ENCODE data around the gene CENPH.
"Not testable (repeated sequence)": the region's sequence is repeated elsewhere in the genome, so short reads cannot be mapped to it uniquely, and the experiment has no call there.

Gene CENPH

GRCh38 chr5:69213513-69214215 is 24.3 kb downstream of the CENPH start:
- Histone ChIP-seq H3K9ac (ENCODE audit: insufficient read length) (no peak overlapping the region), H3K4me3 (no peak overlapping the region), H3K36me3 (ENCODE audit: insufficient read depth, low read length) (peaks cover 34% of the 10 kb centered on the region), H3K27ac (no peak overlapping the region), H3K9me3 (ENCODE audit: low read depth, low read length) (no peaks in the 10 kb centered on the region)
- TF ChIP-seq POLR2AphosphoS5 (IDR thresholded peaks at IDR 0.05; ENCODE audit: borderline replicate concordance, low read depth, low read length) (no peak), EZH2 (IDR thresholded peaks at IDR 0.05) (no peak), FOXP2 (optimal IDR thresholded peaks at IDR 0.05; ENCODE audit: control extremely low read depth, extremely low read length, insufficient read depth) (no peak)
- no peak for DNase-seq (ENCODE audit: low read depth, low spot score)

DNA sequence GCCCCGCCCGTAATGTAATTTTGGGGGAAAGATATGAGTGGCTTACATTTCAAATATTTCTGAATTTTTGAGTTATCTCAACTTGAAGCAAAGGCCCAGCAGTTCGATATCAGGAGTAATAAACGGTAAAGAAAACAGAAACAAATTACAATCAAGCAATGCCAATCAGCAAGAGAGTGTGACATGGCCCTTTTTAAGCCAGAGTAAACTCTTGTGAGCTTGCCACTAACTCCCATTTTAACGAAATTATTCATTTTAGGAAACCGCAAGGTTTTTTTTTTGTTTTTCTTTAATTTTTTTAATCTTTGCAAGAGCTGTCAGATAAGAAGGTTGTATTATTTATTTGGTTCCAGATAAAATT is 27.7 kb downstream of the CENPH start:
- Histone ChIP-seq H3K9ac (ENCODE audit: insufficient read length) (peak overlapping the region; percentile 63), H3K36me3 (ENCODE audit: insufficient read depth, low read length) (peaks cover 12% of the 10 kb centered on the region), H3K9me3 (ENCODE audit: low read depth, low read length) (no peaks in the 10 kb centered on the region), H3K27ac (peak overlapping the region; percentile 82), H3K4me3 (peak overlapping the region; percentile 98)
- no peak for TF ChIP-seq FOXP2 (optimal IDR thresholded peaks at IDR 0.05; ENCODE audit: control extremely low read depth, extremely low read length, insufficient read depth)
- no peak for TF ChIP-seq EZH2 (IDR thresholded peaks at IDR 0.05)
- no peak for TF ChIP-seq POLR2AphosphoS5 (IDR thresholded peaks at IDR 0.05; ENCODE audit: borderline replicate concordance, low read depth, low read length)
- DNase-seq (ENCODE audit: low read depth, low spot score): no peak

- H3K4me3 ChIP-seq: peak overlapping the region; percentile 98
- H3K9me3 ChIP-seq (ENCODE audit: low read depth, low read length): no peaks in the 10 kb centered on the region
- TF ChIP-seq POLR2AphosphoS5 (IDR thresholded peaks at IDR 0.05; ENCODE audit: borderline replicate concordance, low read depth, low read length): peak; percentile 82; the same call in 1 of the 2 replicates
- no peak for TF ChIP-seq FOXP2 (optimal IDR thresholded peaks at IDR 0.05; ENCODE audit: control extremely low read depth, extremely low read length, insufficient read depth)
- H3K9ac ChIP-seq (ENCODE audit: insufficient read length): peak overlapping the region; percentile 76
- DNase-seq (ENCODE audit: low read depth, low spot score): peak; percentile 12
- peak overlapping the region; percentile 82 for H3K27ac ChIP-seq
- peaks cover 12% of the 10 kb centered on the region; the same call in 1 of the 2 replicates for H3K36me3 ChIP-seq (ENCODE audit: insufficient read depth, low read length)
Measured at GRCh38 chr5:69217548-69218526, 28.5 kb downstream of the CENPH start.

GRCh38 chr5:69219939-69220338 is 30.6 kb downstream of the CENPH start:
- peaks cover 8% of the 10 kb centered on the region for H3K36me3 ChIP-seq (ENCODE audit: insufficient read depth, low read length)
- no peak for DNase-seq (ENCODE audit: low read depth, low spot score)
- no peak overlapping the region for H3K27ac ChIP-seq
- no peak overlapping the region for H3K4me3 ChIP-seq
- TF ChIP-seq POLR2AphosphoS5 (IDR thresholded peaks at IDR 0.05; ENCODE audit: borderline replicate concordance, low read depth, low read length): no peak
- no peaks in the 10 kb centered on the region for H3K9me3 ChIP-seq (ENCODE audit: low read depth, low read length)
- H3K9ac ChIP-seq (ENCODE audit: insufficient read length): no peak overlapping the region

GRCh38 chr5:69220371-69220770 is 31.0 kb downstream of the CENPH start:
- H3K27ac ChIP-seq; H3K9ac ChIP-seq (ENCODE audit: insufficient read length); H3K36me3 ChIP-seq (ENCODE audit: insufficient read depth, low read length); DNase-seq (ENCODE audit: low read depth, low spot score); H3K9me3 ChIP-seq (ENCODE audit: low read depth, low read length); H3K4me3 ChIP-seq: not testable (repeated sequence)

GRCh38 chr5:69220833-69221232 is 31.4 kb downstream of the CENPH start:
- H3K9ac ChIP-seq (ENCODE audit: insufficient read length); H3K27ac ChIP-seq; H3K36me3 ChIP-seq (ENCODE audit: insufficient read depth, low read length); H3K9me3 ChIP-seq (ENCODE audit: low read depth, low read length); DNase-seq (ENCODE audit: low read depth, low spot score); H3K4me3 ChIP-seq: not testable (repeated sequence)

GRCh38 chr5:69224520-69224919 is 35.1 kb downstream of the CENPH start:
- no peak overlapping the region for H3K27ac ChIP-seq
- H3K9ac ChIP-seq (ENCODE audit: insufficient read length): no peak overlapping the region
- no peak for DNase-seq (ENCODE audit: low read depth, low spot score)
- no peaks in the 10 kb centered on the region for H3K9me3 ChIP-seq (ENCODE audit: low read depth, low read length)
- TF ChIP-seq FOXP2 (optimal IDR thresholded peaks at IDR 0.05; ENCODE audit: control extremely low read depth, extremely low read length, insufficient read depth): no peak
- TF ChIP-seq POLR2AphosphoS5 (IDR thresholded peaks at IDR 0.05; ENCODE audit: borderline replicate concordance, low read depth, low read length): no peak
- no peak for TF ChIP-seq EZH2 (IDR thresholded peaks at IDR 0.05)
- H3K36me3 ChIP-seq (ENCODE audit: insufficient read depth, low read length): peaks cover 14% of the 10 kb centered on the region
- H3K4me3 ChIP-seq: no peak overlapping the region

DNA sequence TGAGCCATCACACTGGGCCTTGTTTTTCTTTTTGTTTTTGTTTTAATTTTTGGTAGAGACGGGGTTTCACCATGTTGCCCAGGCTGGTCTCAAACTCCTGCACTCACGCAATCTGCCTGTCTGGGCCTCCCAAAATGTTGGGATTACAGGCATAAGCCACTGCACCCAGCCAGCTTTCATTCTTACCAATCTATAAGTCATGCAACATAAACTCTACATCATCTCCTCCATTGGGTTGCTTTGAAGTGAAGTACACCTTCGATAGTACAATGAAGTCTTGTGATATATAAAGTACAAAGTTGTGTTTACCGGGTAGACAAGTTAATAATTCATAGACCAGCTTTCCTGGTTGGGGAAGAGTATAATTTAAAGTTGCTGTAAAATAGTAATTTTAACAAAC is 36.5 kb downstream of the CENPH start:
- Histone ChIP-seq H3K36me3 (ENCODE audit: insufficient read depth, low read length) (peaks cover 20% of the 10 kb centered on the region), H3K27ac (no peak overlapping the region), H3K9me3 (ENCODE audit: low read depth, low read length) (no peaks in the 10 kb centered on the region), H3K4me3 (no peak overlapping the region), H3K9ac (ENCODE audit: insufficient read length) (no peak overlapping the region)
- TF ChIP-seq POLR2AphosphoS5 (IDR thresholded peaks at IDR 0.05; ENCODE audit: borderline replicate concordance, low read depth, low read length): no peak
- TF ChIP-seq EZH2 (IDR thresholded peaks at IDR 0.05): no peak
- TF ChIP-seq FOXP2 (optimal IDR thresholded peaks at IDR 0.05; ENCODE audit: control extremely low read depth, extremely low read length, insufficient read depth): no peak
- no peak for DNase-seq (ENCODE audit: low read depth, low spot score)

- DNase-seq (ENCODE audit: low read depth, low spot score): no peak
- TF ChIP-seq POLR2AphosphoS5 (IDR thresholded peaks at IDR 0.05; ENCODE audit: borderline replicate concordance, low read depth, low read length) (no peak), FOXP2 (optimal IDR thresholded peaks at IDR 0.05; ENCODE audit: control extremely low read depth, extremely low read length, insufficient read depth) (no peak), EZH2 (IDR thresholded peaks at IDR 0.05) (no peak)
- Histone ChIP-seq H3K9ac (ENCODE audit: insufficient read length) (no peak overlapping the region), H3K9me3 (ENCODE audit: low read depth, low read length) (no peaks in the 10 kb centered on the region), H3K27ac (no peak overlapping the region), H3K4me3 (no peak overlapping the region), H3K36me3 (ENCODE audit: insufficient read depth, low read length) (peaks cover 15% of the 10 kb centered on the region)
Measured at GRCh38 chr5:69230181-69230580, 40.8 kb downstream of the CENPH start.

Measured in SK-N-MC (cell line).